Measurements from ENCODE around the gene IQCE.
"Not testable (repeated sequence)": the region's sequence is repeated elsewhere in the genome, so short reads cannot be mapped to it uniquely, and the experiment has no call there.

- TF ChIP-seq POLR2A (IDR thresholded peaks at IDR 0.05; ENCODE audit: low read length); GATA1 (IDR thresholded peaks at IDR 0.05; ENCODE audit: low read depth, low read length): not testable (repeated sequence)
Measured at GRCh38 chr7:2609646-2610045, 50.9 kb downstream of the IQCE start.

Measured in erythroblast (primary cell).